T-helper 1 cell (primary cell): Measurements from ENCODE around the gene ZNF394.

Experiments used
- DNase-seq, 5 donors: peaks; one replicate each; pipeline ENCODE4 v3.0.0-alpha.2; 2012 to 2020

The ZNF394 gene

GRCh38 chr7:99490878-99491277 lies 9.2 kb downstream of the ZNF394 start:
- DNase-seq = no peak

GRCh38 chr7:99489235-99489634 lies 10.8 kb downstream of the ZNF394 start:
- DNase-seq = no peak

- DNase-seq = no peak
These were observed 15.0 kb downstream of the ZNF394 start for GRCh38 chr7:99485094-99485493.

- DNase-seq = no peak
These were observed 21.3 kb downstream of the ZNF394 start for GRCh38 chr7:99478464-99479440.

- no peak for DNase-seq
These were observed 24.0 kb downstream of the ZNF394 start for GRCh38 chr7:99476107-99476506.

- DNase-seq = peak in 1 of 5 donors; percentile 45
These were observed 26.8 kb downstream of the ZNF394 start for GRCh38 chr7:99473315-99473596.

GRCh38 chr7:99472561-99473314 lies 27.3 kb downstream of the ZNF394 start, which contains the start of gene ZNF789:
Gene ZNF789, plus strand, starts transcription at chr7:99472890. Its CDS starts 3,567 bp downstream, at chr7:99476457.
- DNase-seq = peak; percentile 96 to 98 (median 97)

GRCh38 chr7:99469381-99470065 lies 30.6 kb downstream of the ZNF394 start:
- DNase-seq = no peak

- DNase-seq = no peak
These were observed 31.7 kb downstream of the ZNF394 start for GRCh38 chr7:99468336-99468918.

GRCh38 chr7:99465421-99465768 lies 34.7 kb downstream of the ZNF394 start:
- no peak for DNase-seq

- no peak for DNase-seq
These were observed 38.9 kb downstream of the ZNF394 start for GRCh38 chr7:99461221-99461620.

- DNase-seq = no peak
These were observed 39.4 kb downstream of the ZNF394 start for GRCh38 chr7:99460651-99461050.

- DNase-seq = peak in 1 of 5 donors; percentile 33
These were observed 41.0 kb downstream of the ZNF394 start for GRCh38 chr7:99459087-99459486.

GRCh38 chr7:99457650-99458493 lies 42.2 kb downstream of the ZNF394 start:
- DNase-seq = no peak

GRCh38 chr7:99457050-99457649 lies 42.9 kb downstream of the ZNF394 start:
- no peak for DNase-seq

GRCh38 chr7:99456288-99456687 lies 43.8 kb downstream of the ZNF394 start:
- no peak for DNase-seq

GRCh38 chr7:99455874-99456273 lies 44.2 kb downstream of the ZNF394 start:
- DNase-seq = no peak

- no peak for DNase-seq
These were observed 47.0 kb downstream of the ZNF394 start for GRCh38 chr7:99453105-99453504.

- no peak for DNase-seq
These were observed 47.5 kb downstream of the ZNF394 start for GRCh38 chr7:99452541-99452940.

GRCh38 chr7:99451936-99452335 lies 48.1 kb downstream of the ZNF394 start:
- DNase-seq = no peak

GRCh38 chr7:99449326-99449725 lies 50.8 kb downstream of the ZNF394 start:
- DNase-seq = no peak

GRCh38 chr7:99448855-99449254 lies 51.2 kb downstream of the ZNF394 start:
- DNase-seq = no peak
